Upper lobe of right lung (tissue), 1 donor: ENCODE data around the gene PGAP2. TPM values are rescaled to one million over a fixed set of nuclear protein-coding genes. Genes with fewer than 3 reads are reported as not detected.

Experiments used
- ATAC-seq: fragments of 200-7000 bp; cut with Tn5 transposase; one replicate; pipeline ENCODE4 v1.9.1; 2020; ENCODE audit warnings: mild to moderate bottlenecking, moderate library complexity
- DNase-seq: peaks from one replicate; pipeline ENCODE4 v3.0.0-alpha.2; 2020
- H3K27ac ChIP-seq: fragments of 200-600 bp; one replicate; pipeline ENCODE4 v1.8.0; 2022
- H3K27me3 ChIP-seq: fragments of 200-600 bp; one replicate; pipeline ENCODE4 v1.8.0; 2022; ENCODE audit warnings: mild to moderate bottlenecking
- H3K36me3 ChIP-seq: fragments of 200-600 bp; one replicate; pipeline ENCODE4 v1.8.0; 2022
- H3K4me1 ChIP-seq: fragments of 200-600 bp; one replicate; pipeline ENCODE4 v1.8.0; 2022
- H3K4me3 ChIP-seq: fragments of 200-600 bp; one replicate; pipeline ENCODE4 v1.8.0; 2022; ENCODE audit warnings: mild to moderate bottlenecking
- H3K9me3 ChIP-seq: fragments of 200-600 bp; one replicate; pipeline ENCODE4 v1.8.0; 2022
- CTCF ChIP-seq: fragments of 200-600 bp; IDR thresholded peaks from one replicate; pipeline ENCODE4 v1.8.0; 2022; ENCODE audit warnings: antibody characterized with exemption
- intact Hi-C: fragments of 100-400 bp; cut with DNase I; formaldehyde crosslinking; loops from one replicate; pipeline ENCODE4 v1.11.0; 2022
- total RNA-seq: library from RNA; stranded (reverse); fragmentation: NEBNext Ultra II Directional; extraction: Animal tissue kit (Norgen Biotek cat#: 25700); gene quantifications from one replicate; pipeline ENCODE4 v1.2.1, GENCODE V29; 2021
- donor health status: DM: no; HTN: yes; CAD: no; lungs with severe emphysema.

Gene PGAP2
- total RNA-seq, 1 donor from 2014 or later: 25.0 TPM

- ATAC-seq (no peak), DNase-seq (no peak)
- Histone ChIP-seq H3K4me1 (peaks cover 55% of the 10 kb centered on the region), H3K27ac (peak overlapping the region; percentile 32), H3K9me3 (no peaks in the 10 kb centered on the region), H3K4me3 (no peak overlapping the region), H3K27me3 (no peaks in the 10 kb centered on the region), H3K36me3 (peaks cover 38% of the 10 kb centered on the region)
- TF ChIP-seq CTCF: no peak
- intact Hi-C loops: no loop called here
Measured at GRCh38 chr11:3830730-3831129, 22.4 kb downstream of the PGAP2 start.

DNA sequence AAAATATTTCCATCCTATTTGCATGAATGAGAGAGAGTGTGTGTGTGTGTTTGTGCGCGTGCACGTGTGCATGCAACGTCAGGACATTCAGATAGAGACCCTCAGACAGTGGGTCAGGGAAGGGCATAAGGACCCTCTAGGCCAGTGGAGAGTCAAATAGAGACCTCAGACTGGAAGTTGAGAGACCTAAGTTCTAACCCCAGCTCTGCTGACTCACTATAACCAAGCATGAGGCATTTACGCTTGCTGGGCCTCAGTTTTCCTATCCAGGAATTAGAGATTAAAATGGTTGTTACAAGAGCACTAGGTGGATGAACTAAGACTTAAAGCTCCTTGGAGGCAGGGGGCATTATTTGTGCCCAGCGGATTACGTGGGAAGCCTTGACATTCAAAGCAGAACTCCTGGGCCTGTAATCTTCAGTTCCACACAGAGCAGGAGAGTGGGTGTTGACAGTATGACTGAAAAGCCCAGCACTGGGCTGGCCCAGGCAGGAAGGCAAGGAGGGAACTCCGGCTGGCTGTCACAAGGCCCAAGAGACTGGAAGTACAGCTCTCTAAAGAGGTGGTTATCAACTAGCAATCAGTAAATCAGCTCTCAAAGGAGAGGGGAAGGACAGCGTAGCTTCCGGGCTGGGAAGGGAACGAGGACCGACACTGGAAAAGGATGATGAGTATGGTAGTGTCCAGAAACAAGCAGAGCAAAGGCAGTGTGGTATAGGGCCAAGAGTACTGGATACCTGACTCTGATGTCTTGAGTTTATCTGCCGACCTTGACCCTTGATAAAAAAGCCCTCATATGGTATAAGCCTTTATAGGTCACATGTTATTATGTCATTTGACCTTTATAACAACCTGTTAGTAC, 23.2 kb downstream of the PGAP2 start:
- H3K36me3 ChIP-seq: peaks cover 35% of the 10 kb centered on the region
- no peak overlapping the region for H3K4me3 ChIP-seq
- no peaks in the 10 kb centered on the region for H3K27me3 ChIP-seq
- DNase-seq: peak; percentile 76
- peak; percentile 85 for ATAC-seq
- H3K9me3 ChIP-seq: no peaks in the 10 kb centered on the region
- H3K27ac ChIP-seq: peak overlapping the region; percentile 32
- intact Hi-C loops: no loop called here
- TF ChIP-seq CTCF: no peak
- peaks cover 63% of the 10 kb centered on the region for H3K4me1 ChIP-seq

DNA sequence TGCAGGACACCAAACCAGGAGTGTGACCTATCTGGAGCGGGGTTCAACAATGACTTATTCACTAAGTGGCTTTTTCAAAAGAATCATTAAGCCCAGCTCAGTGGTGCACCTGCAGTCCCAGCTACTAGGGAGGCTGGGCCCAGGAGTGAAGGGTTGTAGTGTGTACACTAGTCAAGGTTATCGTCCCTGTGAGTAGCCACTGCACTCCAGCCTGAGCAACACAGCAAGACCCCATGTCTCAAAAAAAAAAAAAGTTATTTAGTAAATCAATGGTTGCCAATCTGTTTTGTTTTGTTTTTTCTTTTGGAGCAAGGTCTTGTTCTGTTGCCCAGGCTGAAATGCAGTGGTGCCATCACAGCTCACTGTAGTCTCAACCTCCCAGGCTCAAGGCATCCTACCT, 24.5 kb downstream of the PGAP2 start:
- H3K9me3 ChIP-seq: no peaks in the 10 kb centered on the region
- H3K4me3 ChIP-seq: no peak overlapping the region
- no peaks in the 10 kb centered on the region for H3K27me3 ChIP-seq
- no peak for TF ChIP-seq CTCF
- peaks cover 75% of the 10 kb centered on the region for H3K4me1 ChIP-seq
- no peak for ATAC-seq
- intact Hi-C loops: no loop called here
- peak overlapping the region; percentile 32 for H3K27ac ChIP-seq
- DNase-seq: no peak
- H3K36me3 ChIP-seq: peaks cover 23% of the 10 kb centered on the region

DNA sequence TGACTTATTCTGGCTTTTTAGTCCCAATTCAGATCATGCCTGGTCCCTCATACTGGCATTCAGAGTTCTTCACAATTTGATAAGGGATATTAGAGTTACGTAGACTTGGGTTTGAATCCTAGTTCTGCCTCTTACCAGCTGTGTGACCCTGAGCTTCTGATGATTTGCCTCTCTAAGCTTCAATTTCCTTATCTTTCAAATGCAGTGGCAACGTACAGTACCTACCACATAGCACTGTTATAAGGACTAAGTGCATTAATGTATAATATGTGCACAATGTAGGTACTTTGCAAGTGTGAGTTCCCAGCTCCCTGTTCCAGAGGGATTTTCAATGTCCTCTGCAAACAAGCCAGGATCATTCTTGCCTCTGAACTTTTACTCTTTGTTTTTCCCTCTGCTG, 25.1 kb downstream of the PGAP2 start:
- ATAC-seq (no peak), DNase-seq (no peak)
- TF ChIP-seq CTCF: no peak
- Histone ChIP-seq H3K27ac (no peak overlapping the region), H3K4me1 (peaks cover 82% of the 10 kb centered on the region), H3K4me3 (no peak overlapping the region), H3K36me3 (peaks cover 19% of the 10 kb centered on the region), H3K27me3 (no peaks in the 10 kb centered on the region), H3K9me3 (no peaks in the 10 kb centered on the region)
- intact Hi-C loops: no loop called here

DNA sequence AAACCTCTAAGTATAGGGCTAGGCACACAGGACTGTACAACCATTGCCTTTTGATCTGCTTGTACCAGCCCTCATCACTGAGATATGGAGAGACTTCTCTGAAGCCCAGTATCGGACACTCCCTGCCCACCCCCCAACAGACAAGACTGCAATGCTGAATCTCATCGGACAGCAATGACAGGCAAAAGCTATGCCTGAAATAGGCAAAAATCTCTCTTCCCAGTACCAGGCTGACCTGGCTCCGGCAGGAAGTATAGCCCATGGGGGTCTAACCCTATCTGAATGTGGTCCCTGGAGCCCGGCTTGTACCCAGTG, 25.9 kb downstream of the PGAP2 start:
- DNase-seq: no peak
- peaks cover 15% of the 10 kb centered on the region for H3K36me3 ChIP-seq
- peak overlapping the region; percentile 55 for H3K27ac ChIP-seq
- TF ChIP-seq CTCF: no peak
- H3K9me3 ChIP-seq: no peaks in the 10 kb centered on the region
- ATAC-seq: no peak
- intact Hi-C loops: no loop called here
- H3K27me3 ChIP-seq: no peaks in the 10 kb centered on the region
- H3K4me3 ChIP-seq: no peak overlapping the region
- peaks cover 89% of the 10 kb centered on the region for H3K4me1 ChIP-seq
